ENCODE measurements around the gene SBK3. TPM values are rescaled to one million over a fixed set of nuclear protein-coding genes. Genes with fewer than 3 reads are reported as not detected.

SBK3 gene
- total RNA-seq, 2 donors from 2014 or later, result not detected

DNA sequence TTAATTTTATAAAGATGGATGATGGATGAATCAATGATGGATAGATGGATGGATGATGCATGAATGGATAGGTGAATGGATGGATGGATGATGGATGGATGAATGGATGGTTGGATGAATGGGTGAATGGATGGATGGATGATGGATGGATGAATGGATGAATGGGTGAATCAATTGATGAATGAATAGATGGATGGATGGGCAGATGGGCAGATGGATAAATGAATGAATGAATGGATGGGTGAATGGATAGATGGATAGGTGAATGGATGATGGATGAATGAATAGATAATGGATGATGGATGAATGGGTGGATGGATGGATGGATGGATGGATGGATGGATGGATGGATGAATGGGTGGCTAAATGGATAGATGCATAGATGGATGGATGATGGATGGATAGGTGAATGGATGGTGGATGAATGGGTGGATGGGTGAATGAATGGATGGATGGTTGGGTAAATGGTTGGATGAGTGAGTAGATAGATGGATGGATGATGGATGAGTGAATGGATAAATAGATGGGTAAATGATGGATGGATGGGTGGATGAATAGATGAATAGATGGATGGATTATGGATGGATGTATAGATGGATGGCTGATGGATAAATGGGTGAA, 22.5 kb upstream of the SBK3 start:
- DNase-seq (ENCODE audit: low spot score), result no peak
- Histone ChIP-seq H3K27ac (no peak overlapping the region), H3K27me3 (replicated peaks; ENCODE audit: insufficient read depth) (no peaks in the 10 kb centered on the region), H3K4me3 (no peak overlapping the region), H3K9me3 (no peaks in the 10 kb centered on the region), H3K4me1 (ENCODE audit: control insufficient read depth in 1 of 2, low read depth in 2 of 2) (no peaks in the 10 kb centered on the region), H3K36me3 (no peaks in the 10 kb centered on the region)
- TF ChIP-seq, protein P1, sequence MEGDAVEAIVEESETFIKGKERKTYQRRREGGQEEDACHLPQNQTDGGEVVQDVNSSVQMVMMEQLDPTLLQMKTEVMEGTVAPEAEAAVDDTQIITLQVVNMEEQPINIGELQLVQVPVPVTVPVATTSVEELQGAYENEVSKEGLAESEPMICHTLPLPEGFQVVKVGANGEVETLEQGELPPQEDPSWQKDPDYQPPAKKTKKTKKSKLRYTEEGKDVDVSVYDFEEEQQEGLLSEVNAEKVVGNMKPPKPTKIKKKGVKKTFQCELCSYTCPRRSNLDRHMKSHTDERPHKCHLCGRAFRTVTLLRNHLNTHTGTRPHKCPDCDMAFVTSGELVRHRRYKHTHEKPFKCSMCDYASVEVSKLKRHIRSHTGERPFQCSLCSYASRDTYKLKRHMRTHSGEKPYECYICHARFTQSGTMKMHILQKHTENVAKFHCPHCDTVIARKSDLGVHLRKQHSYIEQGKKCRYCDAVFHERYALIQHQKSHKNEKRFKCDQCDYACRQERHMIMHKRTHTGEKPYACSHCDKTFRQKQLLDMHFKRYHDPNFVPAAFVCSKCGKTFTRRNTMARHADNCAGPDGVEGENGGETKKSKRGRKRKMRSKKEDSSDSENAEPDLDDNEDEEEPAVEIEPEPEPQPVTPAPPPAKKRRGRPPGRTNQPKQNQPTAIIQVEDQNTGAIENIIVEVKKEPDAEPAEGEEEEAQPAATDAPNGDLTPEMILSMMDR (IDR thresholded peaks at IDR 0.05), result no peak
- ATAC-seq (ENCODE audit: insufficient number of reproducible peaks, low FRiP score, low read depth), result no peak

GRCh38 chr19:55566823-55567222, 21.5 kb upstream of the SBK3 start:
- DNase-seq (ENCODE audit: low spot score), result no peak
- Histone ChIP-seq H3K27me3 (replicated peaks; ENCODE audit: insufficient read depth) (no peaks in the 10 kb centered on the region), H3K9me3 (no peaks in the 10 kb centered on the region), H3K27ac (no peak overlapping the region), H3K4me1 (ENCODE audit: control insufficient read depth in 1 of 2, low read depth in 2 of 2) (no peaks in the 10 kb centered on the region), H3K4me3 (no peak overlapping the region), H3K36me3 (no peaks in the 10 kb centered on the region)
- no peak for ATAC-seq (ENCODE audit: insufficient number of reproducible peaks, low FRiP score, low read depth)
- TF ChIP-seq, protein P1 (IDR thresholded peaks at IDR 0.05), result no peak

DNA sequence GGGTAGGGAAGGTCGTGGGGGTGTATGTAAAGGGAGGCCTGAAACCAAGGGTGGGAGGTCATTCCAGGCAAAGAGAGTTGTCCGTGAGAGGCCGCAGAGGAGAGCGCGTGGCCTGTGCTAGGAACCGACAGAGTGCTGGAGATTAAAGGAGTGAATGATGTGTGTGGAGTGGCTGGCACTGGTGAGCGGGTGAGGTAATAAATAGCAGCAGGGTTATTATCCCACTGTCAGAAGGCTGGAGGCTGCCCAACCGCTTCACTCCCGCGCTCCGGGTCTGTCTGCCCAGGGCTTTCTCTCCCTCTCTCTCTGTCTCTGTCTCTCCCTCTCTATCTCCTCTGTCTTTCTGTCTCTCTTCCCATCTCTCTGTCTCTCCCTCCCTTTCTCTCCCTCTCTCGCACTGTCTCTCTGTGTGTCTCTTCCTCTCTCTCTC, 17.9 kb upstream of the SBK3 start:
- no peak overlapping the region for H3K4me3 ChIP-seq
- DNase-seq (ENCODE audit: low spot score) (no peak), ATAC-seq (ENCODE audit: insufficient number of reproducible peaks, low FRiP score, low read depth) (no peak)
- H3K4me1 ChIP-seq (ENCODE audit: control insufficient read depth in 1 of 2, low read depth in 2 of 2), result no peaks in the 10 kb centered on the region
- H3K27me3 ChIP-seq (replicated peaks; ENCODE audit: insufficient read depth), result no peaks in the 10 kb centered on the region
- TF ChIP-seq, protein P1 (IDR thresholded peaks at IDR 0.05), result no peak
- no peaks in the 10 kb centered on the region for H3K9me3 ChIP-seq
- H3K36me3 ChIP-seq, result no peaks in the 10 kb centered on the region
- H3K27ac ChIP-seq, result no peak overlapping the region

DNA sequence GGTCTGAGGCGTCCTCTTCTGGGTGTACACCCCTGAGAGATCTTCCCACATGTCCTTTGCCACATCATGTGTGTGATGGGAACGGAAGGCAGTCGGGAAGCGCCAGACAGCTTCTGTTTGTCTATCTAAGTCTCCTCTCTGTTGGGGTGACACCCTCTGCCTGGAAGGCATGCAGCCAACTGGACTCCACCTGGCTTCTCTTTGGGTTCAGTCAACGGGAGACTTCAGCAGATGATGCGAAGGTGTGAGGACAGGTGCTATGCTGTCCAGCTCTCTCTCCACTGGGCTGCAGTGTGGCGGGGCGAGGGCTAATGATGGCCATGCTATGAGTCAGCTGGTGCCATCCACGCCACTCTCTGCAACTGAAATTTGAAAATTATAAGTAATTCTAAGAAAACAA, 14.3 kb upstream of the SBK3 start:
- TF ChIP-seq, protein P1 (IDR thresholded peaks at IDR 0.05), result no peak
- no peak for DNase-seq (ENCODE audit: low spot score)
- Histone ChIP-seq H3K36me3 (no peaks in the 10 kb centered on the region), H3K9me3 (no peaks in the 10 kb centered on the region), H3K27me3 (replicated peaks; ENCODE audit: insufficient read depth) (no peaks in the 10 kb centered on the region), H3K4me3 (no peak overlapping the region), H3K4me1 (ENCODE audit: control insufficient read depth in 1 of 2, low read depth in 2 of 2) (no peaks in the 10 kb centered on the region), H3K27ac (no peak overlapping the region)
- no peak for ATAC-seq (ENCODE audit: insufficient number of reproducible peaks, low FRiP score, low read depth)

DNA sequence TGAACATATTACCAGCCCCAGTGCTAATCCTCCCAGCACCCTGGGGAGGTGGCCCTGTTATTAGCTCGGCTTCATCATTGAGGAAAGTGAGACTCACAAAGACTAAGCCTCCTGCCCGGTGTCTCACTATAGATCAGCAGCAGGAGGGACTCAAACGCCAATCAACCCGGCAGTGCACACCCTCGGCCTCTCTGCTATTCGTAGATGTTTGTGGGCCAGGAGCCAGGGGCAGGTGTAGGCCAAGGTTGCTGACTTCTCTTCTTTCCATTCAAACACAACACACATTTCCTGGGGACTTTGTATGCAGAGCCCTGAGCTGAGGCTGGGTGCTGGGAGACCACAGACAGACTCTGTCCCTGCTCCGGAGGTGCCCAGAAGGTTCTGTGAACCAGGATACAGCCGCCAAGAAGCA, 9.4 kb upstream of the SBK3 start:
- Histone ChIP-seq H3K4me3 (no peak overlapping the region), H3K4me1 (ENCODE audit: control insufficient read depth in 1 of 2, low read depth in 2 of 2) (peaks cover 4 to 5% of the 10 kb centered on the region in 2 donors), H3K27me3 (replicated peaks; ENCODE audit: insufficient read depth) (no peaks in the 10 kb centered on the region), H3K36me3 (no peaks in the 10 kb centered on the region), H3K27ac (no peak overlapping the region), H3K9me3 (no peaks in the 10 kb centered on the region)
- no peak for ATAC-seq (ENCODE audit: insufficient number of reproducible peaks, low FRiP score, low read depth)
- TF ChIP-seq, protein P1 (IDR thresholded peaks at IDR 0.05), result no peak
- DNase-seq (ENCODE audit: low spot score), result no peak

Measured in thoracic aorta (tissue), 2 donors.